Measurements from ENCODE around the gene GINS1. TPM values are rescaled to one million over a fixed set of nuclear protein-coding genes. Genes with fewer than 3 reads are reported as not detected.
"Not testable (repeated sequence)": the region's sequence is repeated elsewhere in the genome, so short reads cannot be mapped to it uniquely, and the experiment has no call there.

Gene GINS1
- total and polyA plus RNA-seq, 10 donors, result 0.85 to 3.9 (median 2.7) TPM

DNA sequence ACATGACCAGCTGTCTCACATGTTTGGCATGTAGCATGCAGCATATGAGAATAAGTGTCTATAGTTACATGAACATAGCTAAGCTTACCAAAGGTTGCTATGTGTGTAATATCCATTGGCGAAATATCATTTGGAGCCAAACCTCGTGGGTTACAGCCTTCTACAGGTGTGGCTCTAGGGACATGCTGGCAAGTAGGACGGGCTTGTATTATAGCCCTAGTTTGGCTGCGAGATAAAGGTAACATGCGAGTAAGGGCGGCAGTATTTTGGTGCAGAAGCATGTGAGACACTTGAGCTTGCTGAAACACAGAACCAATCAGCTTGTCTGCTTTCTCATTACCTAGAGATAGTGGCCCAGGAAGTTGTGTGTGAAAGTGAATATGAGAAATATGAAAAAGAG lies 10.4 kb upstream of the GINS1 start:
- Histone ChIP-seq H3K4me3 (no peak overlapping the region), H3K27me3 (replicated peaks in 1 of 7) (peaks cover 0 to 6% (median 0%) of the 10 kb centered on the region in 7 donors), H3K9me3 (peaks cover 0 to 11% (median 9%) of the 10 kb centered on the region in 8 donors), H3K4me1 (peaks cover 0 to 6% (median 0%) of the 10 kb centered on the region in 6 donors), H3K36me3 (no peaks in the 10 kb centered on the region), H3K27ac (no peak overlapping the region)
- WGBS, 5 donors, result 81 to 96% (median 90%) methylated on average over 6 of the region's 6 CpGs
- TF ChIP-seq POLR2AphosphoS5 (IDR thresholded peaks at IDR 0.05) (no peak), POLR2A (IDR thresholded peaks at IDR 0.05) (no peak)
- TF ChIP-seq, protein P1, sequence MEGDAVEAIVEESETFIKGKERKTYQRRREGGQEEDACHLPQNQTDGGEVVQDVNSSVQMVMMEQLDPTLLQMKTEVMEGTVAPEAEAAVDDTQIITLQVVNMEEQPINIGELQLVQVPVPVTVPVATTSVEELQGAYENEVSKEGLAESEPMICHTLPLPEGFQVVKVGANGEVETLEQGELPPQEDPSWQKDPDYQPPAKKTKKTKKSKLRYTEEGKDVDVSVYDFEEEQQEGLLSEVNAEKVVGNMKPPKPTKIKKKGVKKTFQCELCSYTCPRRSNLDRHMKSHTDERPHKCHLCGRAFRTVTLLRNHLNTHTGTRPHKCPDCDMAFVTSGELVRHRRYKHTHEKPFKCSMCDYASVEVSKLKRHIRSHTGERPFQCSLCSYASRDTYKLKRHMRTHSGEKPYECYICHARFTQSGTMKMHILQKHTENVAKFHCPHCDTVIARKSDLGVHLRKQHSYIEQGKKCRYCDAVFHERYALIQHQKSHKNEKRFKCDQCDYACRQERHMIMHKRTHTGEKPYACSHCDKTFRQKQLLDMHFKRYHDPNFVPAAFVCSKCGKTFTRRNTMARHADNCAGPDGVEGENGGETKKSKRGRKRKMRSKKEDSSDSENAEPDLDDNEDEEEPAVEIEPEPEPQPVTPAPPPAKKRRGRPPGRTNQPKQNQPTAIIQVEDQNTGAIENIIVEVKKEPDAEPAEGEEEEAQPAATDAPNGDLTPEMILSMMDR (IDR thresholded peaks at IDR 0.05 in 8 of 11, conservative IDR thresholded peaks at IDR 0.05 in 3 of 11), result no peak
- no peak for DNase-seq
- intact Hi-C loops (cut with DNase I; ENCODE audit: low total_unique reads), result loop anchor here (5.0 to 10.0 kb wide), 3 partner anchors 100 to 405 kb away; partner anchors contain the start of genes APMAP and VSX1

DNA sequence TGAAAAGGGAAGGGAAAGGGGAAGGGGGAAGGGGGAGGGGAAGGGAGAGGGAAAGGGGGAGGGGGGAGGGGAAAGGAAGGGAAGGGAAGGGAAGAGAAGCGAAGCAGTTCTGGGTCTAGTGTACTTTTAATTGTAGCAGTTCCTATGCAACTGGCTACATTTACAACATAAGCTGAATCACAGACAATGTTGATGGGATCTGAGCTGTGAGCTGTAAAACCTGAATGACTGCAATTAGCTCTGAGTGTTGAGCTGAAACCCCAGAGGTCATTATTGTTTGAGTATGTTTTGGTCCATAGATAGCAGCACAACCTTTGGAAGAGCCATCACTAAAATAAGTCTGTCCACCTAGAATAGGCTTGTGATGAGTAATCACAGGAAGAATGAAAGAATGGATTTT lies 9.7 kb upstream of the GINS1 start:
- no peaks in the 10 kb centered on the region for H3K36me3 ChIP-seq
- H3K27ac ChIP-seq, result no peak overlapping the region
- peaks cover 0 to 6% (median 0%) of the 10 kb centered on the region in 7 donors for H3K27me3 ChIP-seq (replicated peaks in 1 of 7)
- peaks cover 0 to 18% (median 16%) of the 10 kb centered on the region in 8 donors for H3K9me3 ChIP-seq
- TF ChIP-seq POLR2AphosphoS5 (IDR thresholded peaks at IDR 0.05), result no peak
- no peak for TF ChIP-seq POLR2A (IDR thresholded peaks at IDR 0.05)
- TF ChIP-seq, protein P1 (IDR thresholded peaks at IDR 0.05 in 8 of 11, conservative IDR thresholded peaks at IDR 0.05 in 3 of 11), result no peak
- DNase-seq, result no peak
- 38 to 60% (median 54%) methylated on average over 1 of the region's 1 CpG for WGBS, 5 donors
- no peak overlapping the region for H3K4me3 ChIP-seq
- intact Hi-C loops (cut with DNase I; ENCODE audit: low total_unique reads), result loop anchor here (5.0 to 10.0 kb wide), 3 partner anchors 101 to 406 kb away; partner anchors contain the start of genes APMAP and VSX1
- H3K4me1 ChIP-seq, result peaks cover 0 to 6% (median 0%) of the 10 kb centered on the region in 6 donors

DNA sequence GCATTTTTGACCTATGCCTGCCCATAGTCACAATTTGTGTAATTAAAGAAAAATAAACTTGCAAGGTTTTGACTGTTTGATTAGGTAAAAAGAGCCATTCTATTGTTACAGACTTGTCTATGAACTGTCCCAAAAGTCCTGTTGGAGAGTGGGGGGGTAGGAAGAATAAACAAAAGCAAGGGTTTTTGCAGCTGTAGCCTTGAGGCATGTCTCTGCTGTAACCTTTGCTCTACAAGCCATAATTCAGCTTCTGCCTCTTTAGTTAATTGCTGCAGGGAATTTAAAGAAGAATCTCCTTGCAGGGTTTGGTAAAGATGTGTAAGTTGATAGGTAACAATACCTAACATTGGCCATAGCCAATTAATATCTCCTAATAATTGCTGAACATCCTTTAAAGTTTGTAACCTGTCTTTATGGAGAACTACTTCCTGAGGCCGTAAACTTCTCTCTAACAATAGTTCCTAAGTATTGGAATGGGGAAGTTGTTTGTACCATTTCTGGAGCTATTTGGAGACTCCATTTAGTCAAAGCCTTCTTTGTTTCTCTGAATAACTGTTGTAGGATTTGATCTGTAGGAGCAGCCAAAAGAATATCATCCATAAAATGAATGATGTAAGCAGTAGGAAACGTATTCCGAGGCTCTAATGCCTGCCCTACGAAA lies 9.0 kb upstream of the GINS1 start:
- no peak for TF ChIP-seq POLR2AphosphoS5 (IDR thresholded peaks at IDR 0.05)
- no peak for TF ChIP-seq POLR2A (IDR thresholded peaks at IDR 0.05)
- TF ChIP-seq, protein P1 (IDR thresholded peaks at IDR 0.05 in 8 of 11, conservative IDR thresholded peaks at IDR 0.05 in 3 of 11), result no peak
- Histone ChIP-seq H3K4me3 (no peak overlapping the region), H3K36me3 (no peaks in the 10 kb centered on the region), H3K27ac (no peak overlapping the region), H3K4me1 (peaks cover 0 to 6% (median 0%) of the 10 kb centered on the region in 6 donors), H3K9me3 (peaks cover 0 to 25% (median 23%) of the 10 kb centered on the region in 8 donors), H3K27me3 (replicated peaks in 1 of 7) (peaks cover 0 to 6% (median 0%) of the 10 kb centered on the region in 7 donors)
- 46 to 59% (median 56%) methylated on average over 4 of the region's 4 CpGs for WGBS, 5 donors
- intact Hi-C loops (cut with DNase I; ENCODE audit: low total_unique reads), result loop anchor here (5.0 to 10.0 kb wide), 3 partner anchors 101 to 406 kb away; partner anchors contain the start of genes APMAP and VSX1
- no peak for DNase-seq

DNA sequence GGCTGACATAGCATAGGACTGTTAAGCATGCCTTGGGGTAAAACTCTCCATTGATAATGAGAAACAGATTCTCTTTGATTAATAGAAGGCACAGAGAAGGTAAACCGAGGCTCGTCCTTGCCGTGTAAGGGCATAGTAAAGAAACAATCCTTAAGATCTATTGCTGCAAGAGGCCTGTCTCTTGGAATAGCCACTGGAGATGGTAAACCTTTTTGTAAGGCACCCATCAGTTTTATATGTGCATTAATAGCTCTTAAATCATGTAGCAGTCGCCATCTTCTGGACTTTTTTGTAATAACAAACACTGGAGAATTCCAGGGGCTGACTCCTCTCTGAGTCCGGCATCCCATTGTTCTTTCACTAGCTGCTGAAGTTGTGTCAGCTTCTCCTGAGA lies 8.4 kb upstream of the GINS1 start:
- no peak for DNase-seq
- H3K9me3 ChIP-seq, result peaks cover 0 to 31% (median 28%) of the 10 kb centered on the region in 8 donors
- intact Hi-C loops (cut with DNase I; ENCODE audit: low total_unique reads), result loop anchor here (5.0 to 10.0 kb wide), 3 partner anchors 102 to 407 kb away; partner anchors contain the start of genes APMAP and VSX1
- peaks cover 0 to 6% (median 0%) of the 10 kb centered on the region in 6 donors for H3K4me1 ChIP-seq
- H3K4me3 ChIP-seq, result no peak overlapping the region
- no peaks in the 10 kb centered on the region for H3K36me3 ChIP-seq
- H3K27ac ChIP-seq, result no peak overlapping the region
- WGBS, 5 donors, result 25 to 34% (median 31%) methylated on average over 5 of the region's 5 CpGs
- no peak for TF ChIP-seq POLR2A (IDR thresholded peaks at IDR 0.05)
- TF ChIP-seq, protein P1 (IDR thresholded peaks at IDR 0.05 in 8 of 11, conservative IDR thresholded peaks at IDR 0.05 in 3 of 11), result peak in 10 of 11 experiments; percentile 9 to 73 (median 56)
- no peak for TF ChIP-seq POLR2AphosphoS5 (IDR thresholded peaks at IDR 0.05)
- H3K27me3 ChIP-seq (replicated peaks in 1 of 7), result peaks cover 0 to 6% (median 0%) of the 10 kb centered on the region in 7 donors

DNA sequence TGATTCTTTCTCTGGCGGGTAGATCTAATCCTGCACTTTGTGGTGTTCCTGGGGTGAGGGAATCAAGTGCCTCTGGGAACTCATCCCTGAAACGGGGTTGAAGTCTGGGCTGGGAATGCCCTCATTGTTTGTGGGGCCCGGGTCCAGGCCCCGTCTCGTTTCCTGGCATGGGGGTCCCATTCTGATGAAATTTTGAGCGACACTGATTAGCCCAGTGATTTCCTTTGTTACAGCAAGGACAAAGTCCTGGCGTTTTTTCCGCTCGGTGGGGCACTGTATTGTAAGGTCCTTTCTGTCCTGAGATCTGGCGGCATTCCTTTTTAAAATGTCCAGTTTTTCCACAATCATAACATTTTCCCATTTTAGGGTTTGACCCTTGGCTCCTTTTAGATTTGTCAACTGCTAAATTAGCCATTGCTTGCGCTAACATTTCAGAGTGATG lies 7.2 kb upstream of the GINS1 start:
- H3K27me3 ChIP-seq (replicated peaks in 1 of 7); intact Hi-C loops (cut with DNase I; ENCODE audit: low total_unique reads): not testable (repeated sequence)
- 65 to 81% (median 73%) methylated on average over 11 of the region's 11 CpGs for WGBS, 5 donors

More for the DNA sequence above, 7.2 kb upstream of the GINS1 start:
- not testable (repeated sequence) for H3K36me3 ChIP-seq, H3K4me1 ChIP-seq, DNase-seq, H3K27ac ChIP-seq, H3K4me3 ChIP-seq
- H3K9me3 ChIP-seq, result peaks cover 0 to 38% (median 33%) of the 10 kb centered on the region in 8 donors
